HG02981 (cell line): Measurements from ENCODE around the gene CEP55.
"Not testable (repeated sequence)": the region's sequence is repeated elsewhere in the genome, so short reads cannot be mapped to it uniquely, and the experiment has no call there.

Source experiments
- ATAC-seq: cut with Tn5 transposase; IDR thresholded peaks from one replicate; pipeline ENCODE4 v1.9.1; 2021; ENCODE audit warnings: mild to moderate bottlenecking, moderate library complexity; ENCODE audit not compliant: unreplicated experiment

Gene CEP55

GRCh38 chr10:93505075-93505474, 8.7 kb downstream of the CEP55 start:
- no peak for ATAC-seq

- ATAC-seq = no peak
Observed at GRCh38 chr10:93509816-93510215, 13.4 kb downstream of the CEP55 start.

- ATAC-seq = no peak
Observed at GRCh38 chr10:93512565-93512964, 16.2 kb downstream of the CEP55 start.

- ATAC-seq = no peak
Observed at GRCh38 chr10:93513091-93513490, 16.7 kb downstream of the CEP55 start.

- ATAC-seq = no peak
Observed at GRCh38 chr10:93514521-93514920, 18.1 kb downstream of the CEP55 start.

- ATAC-seq = no peak
Observed at GRCh38 chr10:93515071-93516005, 18.9 kb downstream of the CEP55 start.

GRCh38 chr10:93516006-93516380, 19.6 kb downstream of the CEP55 start:
- ATAC-seq = no peak

GRCh38 chr10:93518531-93518930, 22.1 kb downstream of the CEP55 start:
- no peak for ATAC-seq

- no peak for ATAC-seq
Observed at GRCh38 chr10:93535293-93535692, 38.9 kb downstream of the CEP55 start.

GRCh38 chr10:93540871-93541270, 44.5 kb downstream of the CEP55 start:
- ATAC-seq = not testable (repeated sequence)

GRCh38 chr10:93541402-93542357, 45.3 kb downstream of the CEP55 start:
- ATAC-seq = no peak

GRCh38 chr10:93542358-93542791, 46.0 kb downstream of the CEP55 start:
- ATAC-seq = no peak

GRCh38 chr10:93546995-93547394, 50.6 kb downstream of the CEP55 start:
- not testable (repeated sequence) for ATAC-seq

GRCh38 chr10:93547522-93547921, 51.1 kb downstream of the CEP55 start:
- no peak for ATAC-seq

GRCh38 chr10:93548376-93549071, 52.1 kb downstream of the CEP55 start:
- ATAC-seq = no peak

- ATAC-seq = no peak
Observed at GRCh38 chr10:93550606-93551005, 54.2 kb downstream of the CEP55 start.

- ATAC-seq = no peak
Observed at GRCh38 chr10:93552780-93553179, 56.4 kb downstream of the CEP55 start.

- ATAC-seq = no peak
Observed at GRCh38 chr10:93553482-93554315, 57.3 kb downstream of the CEP55 start.

- no peak for ATAC-seq
Observed at GRCh38 chr10:93554316-93554663, 57.9 kb downstream of the CEP55 start.

GRCh38 chr10:93554760-93555432, 58.5 kb downstream of the CEP55 start:
- no peak for ATAC-seq
